HG02678 (cell line): ENCODE measurements around the gene POMC.
"Not testable (repeated sequence)": the region's sequence is repeated elsewhere in the genome, so short reads cannot be mapped to it uniquely, and the experiment has no call there.

Source experiments
- ATAC-seq: cut with Tn5 transposase; IDR thresholded peaks from one replicate; pipeline ENCODE4 v1.9.1; 2021; ENCODE audit warnings: mild to moderate bottlenecking, moderate library complexity; ENCODE audit not compliant: unreplicated experiment

POMC gene

GRCh38 chr2:25141120-25141519 lies 27.3 kb downstream of the POMC start:
- no peak for ATAC-seq

- not testable (repeated sequence) for ATAC-seq
Observed at GRCh38 chr2:25140535-25140934, 27.8 kb downstream of the POMC start.

GRCh38 chr2:25132693-25133092 lies 35.7 kb downstream of the POMC start:
- ATAC-seq, result no peak

GRCh38 chr2:25132299-25132635 lies 36.1 kb downstream of the POMC start:
- no peak for ATAC-seq

- ATAC-seq, result no peak
Observed at GRCh38 chr2:25131567-25132298, 36.6 kb downstream of the POMC start.

- ATAC-seq, result no peak
Observed at GRCh38 chr2:25131253-25131566, 37.2 kb downstream of the POMC start.

GRCh38 chr2:25129901-25130520 lies 38.4 kb downstream of the POMC start:
- ATAC-seq, result no peak

GRCh38 chr2:25127646-25128045 lies 40.7 kb downstream of the POMC start:
- ATAC-seq, result no peak

- not testable (repeated sequence) for ATAC-seq
Observed at GRCh38 chr2:25127071-25127470, 41.3 kb downstream of the POMC start.

GRCh38 chr2:25125976-25126375 lies 42.4 kb downstream of the POMC start:
- no peak for ATAC-seq

- no peak for ATAC-seq
Observed at GRCh38 chr2:25125189-25125588, 43.2 kb downstream of the POMC start.

- ATAC-seq, result no peak
Observed at GRCh38 chr2:25123682-25124081, 44.7 kb downstream of the POMC start.

- no peak for ATAC-seq
Observed at GRCh38 chr2:25122367-25122766, 46.0 kb downstream of the POMC start.

- ATAC-seq, result no peak
Observed at GRCh38 chr2:25119263-25119662, 49.1 kb downstream of the POMC start.

- no peak for ATAC-seq
Observed at GRCh38 chr2:25116956-25117355, 51.4 kb downstream of the POMC start.

- ATAC-seq, result no peak
Observed at GRCh38 chr2:25115902-25116301, 52.5 kb downstream of the POMC start.

- ATAC-seq, result no peak
Observed at GRCh38 chr2:25115249-25115883, 53.0 kb downstream of the POMC start.

GRCh38 chr2:25112113-25112512 lies 56.3 kb downstream of the POMC start:
- ATAC-seq, result no peak
